Vagina (tissue), 2 donors: ENCODE data around the gene MUC4. TPM values are rescaled to one million over a fixed set of nuclear protein-coding genes. Genes with fewer than 3 reads are reported as not detected.

Source experiments
- DNase-seq, 2 donors: peaks; one replicate each; pipeline ENCODE4 v3.0.0-alpha.2; 2017; ENCODE audit errors: extremely low spot score in 2 of 2
- H3K27ac ChIP-seq: fragments of 200-600 bp; sonication (generic); one replicate; pipeline ENCODE4 v1.5.1; 2019
- H3K27me3 ChIP-seq: fragments of 200-600 bp; sonication (generic); one replicate; pipeline ENCODE4 v1.5.1; 2019
- H3K36me3 ChIP-seq, 2 donors: fragments of 200-600 bp; sonication (generic); one replicate each; pipeline ENCODE4 v1.5.1; 2017 to 2019
- H3K4me1 ChIP-seq: fragments of 200-600 bp; sonication (generic); one replicate; pipeline ENCODE4 v1.5.1; 2019
- H3K4me3 ChIP-seq, 2 donors: fragments of 200-600 bp; sonication (generic); 1 replicate in 1 of 2; 2 replicates in 1 of 2; pipeline ENCODE4 v1.5.1; 2016 to 2019
- H3K9me3 ChIP-seq: fragments of 200-600 bp; sonication (generic); one replicate; pipeline ENCODE4 v1.5.1; 2019
- CTCF ChIP-seq, 3 experiments: fragments of 450-650 bp in 2 of 3; fragments of 200-600 bp in 1 of 3; sonication (generic) in 1 of 3; IDR thresholded peaks; one replicate each; pipeline ENCODE4 v1.5.1; 2017 to 2019; ENCODE audit warnings: antibody characterized with exemption in 3 of 3, mild to moderate bottlenecking in 2 of 3, moderate library complexity in 2 of 3
- POLR2A ChIP-seq, 2 donors: fragments of 450-650 bp; IDR thresholded peaks; one replicate each; pipeline ENCODE4 v1.6.1; 2017; ENCODE audit warnings: antibody characterized with exemption in 2 of 2, mild to moderate bottlenecking in 2 of 2, moderate library complexity in 2 of 2
- POLR2AphosphoS5 ChIP-seq, 2 donors: sonication (generic); formaldehyde crosslinking; IDR thresholded peaks; one replicate each; pipeline ENCODE4 v1.9.0; 2017; ENCODE audit warnings: antibody characterized with exemption in 2 of 2, mild to moderate bottlenecking in 2 of 2, low read depth in 1 of 2; ENCODE audit not compliant: insufficient read depth in 1 of 2
- intact Hi-C: fragments of 100-400 bp; cut with DNase I; formaldehyde crosslinking; loops from one replicate; pipeline ENCODE4 v1.15.1; 2023
- total RNA-seq: library from RNA; depleted of rRNA; stranded (reverse); fragments of >200 nt; gene quantifications from one replicate; pipeline ENCODE4 v1.2.3, GENCODE V29; 2016

Gene MUC4
- total RNA-seq, 1 donor from 2014 or later = 36.1 TPM

GRCh38 chr3:195770081-195770840, 41.5 kb downstream of the MUC4 start:
- H3K27ac ChIP-seq = no peak overlapping the region

GRCh38 chr3:195769551-195769950, 42.2 kb downstream of the MUC4 start:
- no peaks in the 10 kb centered on the region for H3K36me3 ChIP-seq
- no peaks in the 10 kb centered on the region for H3K9me3 ChIP-seq
- intact Hi-C loops = no loop called here
- H3K4me3 ChIP-seq = no peak overlapping the region
- no peaks in the 10 kb centered on the region for H3K4me1 ChIP-seq
- no peak overlapping the region for H3K27ac ChIP-seq
- no peak for DNase-seq
- TF ChIP-seq POLR2A (IDR thresholded peaks at IDR 0.05) (no peak), CTCF (IDR thresholded peaks at IDR 0.05) (no peak), POLR2AphosphoS5 (IDR thresholded peaks at IDR 0.05; ENCODE audit: insufficient read depth in 1 of 2, low read depth in 1 of 2) (no peak)
- H3K27me3 ChIP-seq = no peaks in the 10 kb centered on the region

More at GRCh38 chr3:195770081-195770840, 41.5 kb downstream of the MUC4 start:
- H3K9me3 ChIP-seq = no peaks in the 10 kb centered on the region
- TF ChIP-seq CTCF (IDR thresholded peaks at IDR 0.05) (no peak), POLR2AphosphoS5 (IDR thresholded peaks at IDR 0.05; ENCODE audit: insufficient read depth in 1 of 2, low read depth in 1 of 2) (no peak), POLR2A (IDR thresholded peaks at IDR 0.05) (no peak)
- no peak overlapping the region for H3K4me3 ChIP-seq
- no peaks in the 10 kb centered on the region for H3K4me1 ChIP-seq
- intact Hi-C loops = no loop called here
- no peaks in the 10 kb centered on the region for H3K27me3 ChIP-seq
- no peaks in the 10 kb centered on the region for H3K36me3 ChIP-seq
- DNase-seq = no peak

- no peak for DNase-seq
- H3K27me3 ChIP-seq = no peaks in the 10 kb centered on the region
- H3K36me3 ChIP-seq = no peaks in the 10 kb centered on the region
- no peaks in the 10 kb centered on the region for H3K9me3 ChIP-seq
- no peak overlapping the region for H3K4me3 ChIP-seq
- H3K27ac ChIP-seq = no peak overlapping the region
- intact Hi-C loops = no loop called here
- TF ChIP-seq CTCF (IDR thresholded peaks at IDR 0.05) (no peak), POLR2A (IDR thresholded peaks at IDR 0.05) (no peak), POLR2AphosphoS5 (IDR thresholded peaks at IDR 0.05; ENCODE audit: insufficient read depth in 1 of 2, low read depth in 1 of 2) (no peak)
- no peaks in the 10 kb centered on the region for H3K4me1 ChIP-seq
Measured at GRCh38 chr3:195768831-195769303, 42.9 kb downstream of the MUC4 start.

GRCh38 chr3:195768414-195768813, 43.3 kb downstream of the MUC4 start:
- H3K9me3 ChIP-seq = no peaks in the 10 kb centered on the region
- H3K4me1 ChIP-seq = no peaks in the 10 kb centered on the region
- no peak overlapping the region for H3K4me3 ChIP-seq
- TF ChIP-seq CTCF (IDR thresholded peaks at IDR 0.05) = no peak
- TF ChIP-seq POLR2AphosphoS5 (IDR thresholded peaks at IDR 0.05; ENCODE audit: insufficient read depth in 1 of 2, low read depth in 1 of 2) = no peak
- no peak for TF ChIP-seq POLR2A (IDR thresholded peaks at IDR 0.05)
- H3K27me3 ChIP-seq = no peaks in the 10 kb centered on the region
- intact Hi-C loops = no loop called here
- no peak for DNase-seq
- H3K27ac ChIP-seq = no peak overlapping the region
- no peaks in the 10 kb centered on the region for H3K36me3 ChIP-seq

- intact Hi-C loops = no loop called here
- H3K4me1 ChIP-seq = no peaks in the 10 kb centered on the region
- DNase-seq = no peak
- H3K4me3 ChIP-seq = no peak overlapping the region
- no peaks in the 10 kb centered on the region for H3K36me3 ChIP-seq
- H3K27ac ChIP-seq = no peak overlapping the region
- H3K9me3 ChIP-seq = no peaks in the 10 kb centered on the region
- TF ChIP-seq CTCF (IDR thresholded peaks at IDR 0.05) (no peak), POLR2AphosphoS5 (IDR thresholded peaks at IDR 0.05; ENCODE audit: insufficient read depth in 1 of 2, low read depth in 1 of 2) (no peak), POLR2A (IDR thresholded peaks at IDR 0.05) (no peak)
- no peaks in the 10 kb centered on the region for H3K27me3 ChIP-seq
Measured at GRCh38 chr3:195767792-195768191, 43.9 kb downstream of the MUC4 start.
